Keratinocyte (primary cell): ENCODE data around the gene MSL3B.
"Not testable (repeated sequence)": the region's sequence is repeated elsewhere in the genome, so short reads cannot be mapped to it uniquely, and the experiment has no call there.

Source experiments
- CTCF ChIP-seq, 3 experiments: IDR thresholded peaks in 1 of 3; conservative IDR thresholded peaks in 1 of 3; optimal IDR thresholded peaks in 1 of 3; 2 replicates in 2 of 3; 3 replicates in 1 of 3; pipeline versions ENCODE3 to v1.5.1; 2011; ENCODE audit warnings: low read length in 3 of 3, mild to moderate bottlenecking in 3 of 3, moderate library complexity in 2 of 3, control low read depth in 1 of 3, inconsistent platforms in 1 of 3; ENCODE audit not compliant: insufficient read depth in 2 of 3; ENCODE audit errors: extremely low read depth in 1 of 3
- EZH2 ChIP-seq: IDR thresholded peaks from one replicate; pipeline ENCODE4 v1.6.1; 2012; ENCODE audit warnings: inconsistent platforms, mild to moderate bottlenecking, low read length, moderate library complexity

GRCh38 chr2:233872125-233872524, 3.9 kb upstream of the MSL3B start:
- not testable (repeated sequence) for TF ChIP-seq CTCF (optimal IDR thresholded peaks at IDR 0.05 in 1 of 3, IDR thresholded peaks at IDR 0.05 in 1 of 3, conservative IDR thresholded peaks at IDR 0.05 in 1 of 3; ENCODE audit: extremely low read depth in 1 of 3, insufficient read depth in 2 of 3, low read length in 3 of 3); EZH2
